Measurements from ENCODE around the gene PHF3. TPM values are rescaled to one million over a fixed set of nuclear protein-coding genes. Genes with fewer than 3 reads are reported as not detected.
A peak's percentile ranks its signal among the peaks of the same experiment; 100 is the strongest.

PHF3 gene
- polyA plus RNA-seq, 1 experiment, result 26.6 TPM

GRCh38 chr6:63598049-63599036 is 37.3 kb upstream of the PHF3 start:
- ChIA-PET POLR2A (interaction anchor here (1.1 kb wide), 1 partner anchor 38 kb away, joined by 3 read pairs; the partner anchor contains the start of gene PHF3), CTCF (interaction anchor here (0.6 to 4.7 kb wide), 47 partner anchors 10 to 425 kb away, joined by 3 to 67 read pairs (median 4); partner anchors contain the start of gene PHF3)
- Histone ChIP-seq H3K27ac (ENCODE audit: low read depth, low read length) (no peak overlapping the region), H3K4me3 (ENCODE audit: low read depth, low read length) (peak overlapping the region; percentile 70), H3K9me3 (ENCODE audit: control insufficient read depth, insufficient read depth, low read length) (no peaks in the 10 kb centered on the region), H3K27me3 (ENCODE audit: control insufficient read depth, insufficient read depth, low read length) (no peaks in the 10 kb centered on the region)
- peak; percentile 94 for TF ChIP-seq CTCF (IDR thresholded peaks at IDR 0.05; ENCODE audit: low read depth, low read length)
- DNase-seq (ENCODE audit: low read depth, low spot score), result no peak

GRCh38 chr6:63599243-63599642 is 36.4 kb upstream of the PHF3 start:
- H3K4me3 ChIP-seq (ENCODE audit: low read depth, low read length), result no peak overlapping the region
- TF ChIP-seq CTCF (IDR thresholded peaks at IDR 0.05; ENCODE audit: low read depth, low read length), result no peak
- peak overlapping the region; percentile 11 for H3K27ac ChIP-seq (ENCODE audit: low read depth, low read length)
- CTCF ChIA-PET, result interaction anchor here (0.6 to 4.7 kb wide), 28 partner anchors 11 to 426 kb away, joined by 3 to 67 read pairs (median 6); partner anchors contain the start of gene PHF3
- no peaks in the 10 kb centered on the region for H3K27me3 ChIP-seq (ENCODE audit: control insufficient read depth, insufficient read depth, low read length)
- DNase-seq (ENCODE audit: low read depth, low spot score), result no peak
- POLR2A ChIA-PET, result no interaction called here
- H3K9me3 ChIP-seq (ENCODE audit: control insufficient read depth, insufficient read depth, low read length), result no peaks in the 10 kb centered on the region

DNA sequence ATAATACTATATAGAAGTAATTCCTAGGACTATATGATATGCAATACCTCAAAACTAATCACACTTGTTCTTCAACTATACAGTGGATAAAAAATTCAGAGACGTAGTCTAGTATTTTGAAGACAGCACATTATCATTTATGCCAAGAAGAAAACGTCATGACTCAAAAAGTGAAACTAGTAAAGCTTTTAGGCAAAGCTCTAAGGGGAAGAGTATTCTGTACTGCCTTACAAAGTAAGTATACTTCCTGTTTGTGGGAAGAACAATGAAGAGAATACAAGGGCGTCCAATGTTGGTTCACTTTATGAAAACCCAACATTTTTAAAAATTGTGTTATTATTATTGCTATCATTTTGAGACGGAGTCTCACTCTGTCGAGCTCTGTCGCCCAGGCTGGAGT is 35.5 kb upstream of the PHF3 start:
- no peak for DNase-seq (ENCODE audit: low read depth, low spot score)
- TF ChIP-seq CTCF (IDR thresholded peaks at IDR 0.05; ENCODE audit: low read depth, low read length), result no peak
- no peak overlapping the region for H3K4me3 ChIP-seq (ENCODE audit: low read depth, low read length)
- H3K9me3 ChIP-seq (ENCODE audit: control insufficient read depth, insufficient read depth, low read length), result no peaks in the 10 kb centered on the region
- ChIA-PET POLR2A (interaction anchor here (0.7 kb wide), 1 partner anchor 26 kb away, joined by 5 read pairs; no protein-coding TSS in a partner anchor), CTCF (interaction anchor here (3.1 to 4.7 kb wide), 2 partner anchors 163 to 248 kb away, joined by 22 to 67 read pairs; no protein-coding TSS in a partner anchor)
- no peak overlapping the region for H3K27ac ChIP-seq (ENCODE audit: low read depth, low read length)
- no peaks in the 10 kb centered on the region for H3K27me3 ChIP-seq (ENCODE audit: control insufficient read depth, insufficient read depth, low read length)

DNA sequence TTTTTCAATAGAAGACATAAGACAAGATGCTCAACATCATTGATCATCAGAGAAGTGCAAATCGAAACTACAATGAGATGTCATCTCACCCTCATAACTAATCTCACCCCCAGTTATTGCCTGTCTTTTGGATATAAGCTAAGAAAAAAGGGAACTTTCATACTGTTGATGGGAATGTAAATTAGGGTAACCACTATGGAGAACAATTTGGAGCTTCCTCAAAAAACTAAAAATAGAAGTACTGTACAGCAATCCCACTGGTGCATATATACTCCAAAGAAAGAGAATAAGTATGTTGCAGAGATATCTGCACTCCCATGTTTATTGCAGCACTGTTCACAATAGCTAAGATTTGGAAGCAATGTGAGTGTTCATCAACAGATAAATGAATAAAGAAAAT is 26.4 kb upstream of the PHF3 start:
- H3K9me3 ChIP-seq (ENCODE audit: control insufficient read depth, insufficient read depth, low read length), result no peaks in the 10 kb centered on the region
- H3K27ac ChIP-seq (ENCODE audit: low read depth, low read length), result no peak overlapping the region
- H3K27me3 ChIP-seq (ENCODE audit: control insufficient read depth, insufficient read depth, low read length), result peaks cover 2% of the 10 kb centered on the region
- TF ChIP-seq CTCF (IDR thresholded peaks at IDR 0.05; ENCODE audit: low read depth, low read length), result no peak
- DNase-seq (ENCODE audit: low read depth, low spot score), result no peak
- no peak overlapping the region for H3K4me3 ChIP-seq (ENCODE audit: low read depth, low read length)
- ChIA-PET POLR2A (no interaction called here), CTCF (interaction anchor here (1.0 to 8.7 kb wide), 2 partner anchors 12 to 256 kb away, joined by 4 to 64 read pairs; no protein-coding TSS in a partner anchor)

DNA sequence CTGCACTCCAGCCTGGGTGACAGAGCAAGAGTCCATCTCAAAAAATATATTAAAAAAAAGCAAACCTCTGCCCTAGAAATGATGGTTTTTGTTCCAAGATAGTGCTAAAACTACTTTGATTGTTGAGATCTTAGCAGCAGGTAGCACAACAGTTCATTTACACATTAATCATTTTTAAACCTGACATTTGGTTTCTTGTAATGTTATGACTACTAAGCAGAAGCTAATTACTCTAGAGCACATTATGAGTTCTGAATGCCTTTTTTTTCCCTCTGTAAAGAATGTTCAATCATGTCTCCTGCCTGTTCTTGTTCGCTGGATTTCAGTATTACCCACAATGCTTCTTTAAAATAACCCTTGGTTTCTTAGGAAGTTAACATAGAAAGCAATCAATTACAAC is 24.7 kb upstream of the PHF3 start:
- ChIA-PET POLR2A (no interaction called here), CTCF (interaction anchor here (8.7 kb wide), 1 partner anchor 13 kb away, joined by 64 read pairs; no protein-coding TSS in a partner anchor)
- H3K27ac ChIP-seq (ENCODE audit: low read depth, low read length), result no peak overlapping the region
- peaks cover 2% of the 10 kb centered on the region for H3K27me3 ChIP-seq (ENCODE audit: control insufficient read depth, insufficient read depth, low read length)
- H3K9me3 ChIP-seq (ENCODE audit: control insufficient read depth, insufficient read depth, low read length), result no peaks in the 10 kb centered on the region
- H3K4me3 ChIP-seq (ENCODE audit: low read depth, low read length), result no peak overlapping the region
- no peak for TF ChIP-seq CTCF (IDR thresholded peaks at IDR 0.05; ENCODE audit: low read depth, low read length)
- DNase-seq (ENCODE audit: low read depth, low spot score), result no peak
